ENCODE data around the gene SMTN.

SMTN gene

DNA sequence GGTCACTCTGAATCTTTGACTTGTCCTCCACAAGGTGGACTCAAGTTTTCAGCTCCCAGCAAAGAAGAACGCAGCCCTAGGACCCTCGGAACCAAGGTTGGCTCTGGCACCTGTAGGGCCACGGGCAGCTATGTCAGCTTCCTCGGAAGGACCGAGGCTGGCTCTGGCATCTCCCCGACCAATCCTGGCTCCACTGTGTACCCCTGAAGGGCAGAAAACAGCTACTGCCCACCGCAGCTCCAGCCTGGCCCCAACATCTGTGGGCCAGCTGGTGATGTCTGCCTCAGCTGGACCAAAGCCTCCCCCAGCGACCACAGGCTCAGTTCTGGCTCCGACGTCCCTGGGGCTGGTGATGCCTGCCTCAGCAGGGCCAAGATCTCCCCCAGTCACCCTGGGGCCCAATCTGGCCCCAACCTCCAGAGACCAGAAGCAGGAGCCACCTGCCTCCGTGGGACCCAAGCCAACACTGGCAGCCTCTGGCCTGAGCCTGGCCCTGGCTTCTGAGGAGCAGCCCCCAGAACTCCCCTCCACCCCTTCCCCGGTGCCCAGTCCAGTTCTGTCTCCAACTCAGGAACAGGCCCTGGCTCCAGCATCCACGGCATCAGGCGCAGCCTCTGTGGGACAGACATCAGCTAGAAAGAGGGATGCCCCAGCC lies 43.8 kb downstream of the SMTN start:
- no peak for DNase-seq (ENCODE audit: low read depth in 1 of 2, low spot score in 1 of 2)
- no peak overlapping the region for H3K27ac ChIP-seq (replicated peaks)
- TF ChIP-seq POLR2AphosphoS5 (IDR thresholded peaks at IDR 0.05; ENCODE audit: low read depth) (no peak), GABPA (IDR thresholded peaks at IDR 0.05; ENCODE audit: low read depth) (no peak), SPI1 (IDR thresholded peaks at IDR 0.05; ENCODE audit: borderline replicate concordance, low read depth) (no peak)
- TF ChIP-seq, protein P1, sequence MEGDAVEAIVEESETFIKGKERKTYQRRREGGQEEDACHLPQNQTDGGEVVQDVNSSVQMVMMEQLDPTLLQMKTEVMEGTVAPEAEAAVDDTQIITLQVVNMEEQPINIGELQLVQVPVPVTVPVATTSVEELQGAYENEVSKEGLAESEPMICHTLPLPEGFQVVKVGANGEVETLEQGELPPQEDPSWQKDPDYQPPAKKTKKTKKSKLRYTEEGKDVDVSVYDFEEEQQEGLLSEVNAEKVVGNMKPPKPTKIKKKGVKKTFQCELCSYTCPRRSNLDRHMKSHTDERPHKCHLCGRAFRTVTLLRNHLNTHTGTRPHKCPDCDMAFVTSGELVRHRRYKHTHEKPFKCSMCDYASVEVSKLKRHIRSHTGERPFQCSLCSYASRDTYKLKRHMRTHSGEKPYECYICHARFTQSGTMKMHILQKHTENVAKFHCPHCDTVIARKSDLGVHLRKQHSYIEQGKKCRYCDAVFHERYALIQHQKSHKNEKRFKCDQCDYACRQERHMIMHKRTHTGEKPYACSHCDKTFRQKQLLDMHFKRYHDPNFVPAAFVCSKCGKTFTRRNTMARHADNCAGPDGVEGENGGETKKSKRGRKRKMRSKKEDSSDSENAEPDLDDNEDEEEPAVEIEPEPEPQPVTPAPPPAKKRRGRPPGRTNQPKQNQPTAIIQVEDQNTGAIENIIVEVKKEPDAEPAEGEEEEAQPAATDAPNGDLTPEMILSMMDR (IDR thresholded peaks at IDR 0.05; ENCODE audit: insufficient read depth, low read length) = no peak
- TF ChIP-seq, protein P2, sequence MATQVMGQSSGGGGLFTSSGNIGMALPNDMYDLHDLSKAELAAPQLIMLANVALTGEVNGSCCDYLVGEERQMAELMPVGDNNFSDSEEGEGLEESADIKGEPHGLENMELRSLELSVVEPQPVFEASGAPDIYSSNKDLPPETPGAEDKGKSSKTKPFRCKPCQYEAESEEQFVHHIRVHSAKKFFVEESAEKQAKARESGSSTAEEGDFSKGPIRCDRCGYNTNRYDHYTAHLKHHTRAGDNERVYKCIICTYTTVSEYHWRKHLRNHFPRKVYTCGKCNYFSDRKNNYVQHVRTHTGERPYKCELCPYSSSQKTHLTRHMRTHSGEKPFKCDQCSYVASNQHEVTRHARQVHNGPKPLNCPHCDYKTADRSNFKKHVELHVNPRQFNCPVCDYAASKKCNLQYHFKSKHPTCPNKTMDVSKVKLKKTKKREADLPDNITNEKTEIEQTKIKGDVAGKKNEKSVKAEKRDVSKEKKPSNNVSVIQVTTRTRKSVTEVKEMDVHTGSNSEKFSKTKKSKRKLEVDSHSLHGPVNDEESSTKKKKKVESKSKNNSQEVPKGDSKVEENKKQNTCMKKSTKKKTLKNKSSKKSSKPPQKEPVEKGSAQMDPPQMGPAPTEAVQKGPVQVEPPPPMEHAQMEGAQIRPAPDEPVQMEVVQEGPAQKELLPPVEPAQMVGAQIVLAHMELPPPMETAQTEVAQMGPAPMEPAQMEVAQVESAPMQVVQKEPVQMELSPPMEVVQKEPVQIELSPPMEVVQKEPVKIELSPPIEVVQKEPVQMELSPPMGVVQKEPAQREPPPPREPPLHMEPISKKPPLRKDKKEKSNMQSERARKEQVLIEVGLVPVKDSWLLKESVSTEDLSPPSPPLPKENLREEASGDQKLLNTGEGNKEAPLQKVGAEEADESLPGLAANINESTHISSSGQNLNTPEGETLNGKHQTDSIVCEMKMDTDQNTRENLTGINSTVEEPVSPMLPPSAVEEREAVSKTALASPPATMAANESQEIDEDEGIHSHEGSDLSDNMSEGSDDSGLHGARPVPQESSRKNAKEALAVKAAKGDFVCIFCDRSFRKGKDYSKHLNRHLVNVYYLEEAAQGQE (IDR thresholded peaks at IDR 0.05; ENCODE audit: insufficient replicate concordance, low read depth) = no peak
- H3K4me3 ChIP-seq (replicated peaks; ENCODE audit: insufficient read depth, low read length) = no peak overlapping the region
- no peaks in the 10 kb centered on the region for H3K27me3 ChIP-seq (ENCODE audit: insufficient read depth, poor library complexity, severe bottlenecking)

DNA sequence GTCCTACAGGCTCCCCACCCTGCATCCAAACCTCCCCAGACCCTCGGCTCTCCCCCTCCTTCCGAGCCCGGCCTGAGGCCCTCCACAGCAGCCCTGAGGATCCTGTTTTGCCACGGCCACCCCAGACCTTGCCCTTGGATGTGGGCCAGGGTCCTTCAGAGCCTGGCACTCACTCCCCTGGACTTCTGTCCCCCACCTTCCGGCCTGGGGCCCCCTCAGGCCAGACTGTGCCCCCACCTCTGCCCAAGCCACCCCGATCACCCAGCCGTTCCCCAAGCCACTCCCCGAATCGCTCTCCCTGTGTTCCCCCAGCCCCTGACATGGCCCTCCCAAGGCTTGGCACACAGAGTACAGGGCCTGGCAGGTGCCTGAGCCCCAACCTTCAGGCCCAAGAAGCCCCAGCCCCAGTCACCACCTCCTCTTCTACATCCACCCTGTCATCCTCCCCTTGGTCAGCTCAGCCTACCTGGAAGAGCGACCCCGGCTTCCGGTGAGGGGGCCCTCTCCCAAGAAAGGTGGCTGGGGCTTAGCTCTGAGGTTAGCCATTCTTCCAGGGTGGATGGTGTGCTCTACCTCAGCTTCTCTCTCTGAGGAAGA lies 44.5 kb downstream of the SMTN start:
- Histone ChIP-seq H3K27ac (replicated peaks) (no peak overlapping the region), H3K4me3 (replicated peaks; ENCODE audit: insufficient read depth, low read length) (no peak overlapping the region), H3K27me3 (ENCODE audit: insufficient read depth, poor library complexity, severe bottlenecking) (no peaks in the 10 kb centered on the region)
- TF ChIP-seq, protein P2 (IDR thresholded peaks at IDR 0.05; ENCODE audit: insufficient replicate concordance, low read depth) = no peak
- no peak for DNase-seq (ENCODE audit: low read depth in 1 of 2, low spot score in 1 of 2)

DNA sequence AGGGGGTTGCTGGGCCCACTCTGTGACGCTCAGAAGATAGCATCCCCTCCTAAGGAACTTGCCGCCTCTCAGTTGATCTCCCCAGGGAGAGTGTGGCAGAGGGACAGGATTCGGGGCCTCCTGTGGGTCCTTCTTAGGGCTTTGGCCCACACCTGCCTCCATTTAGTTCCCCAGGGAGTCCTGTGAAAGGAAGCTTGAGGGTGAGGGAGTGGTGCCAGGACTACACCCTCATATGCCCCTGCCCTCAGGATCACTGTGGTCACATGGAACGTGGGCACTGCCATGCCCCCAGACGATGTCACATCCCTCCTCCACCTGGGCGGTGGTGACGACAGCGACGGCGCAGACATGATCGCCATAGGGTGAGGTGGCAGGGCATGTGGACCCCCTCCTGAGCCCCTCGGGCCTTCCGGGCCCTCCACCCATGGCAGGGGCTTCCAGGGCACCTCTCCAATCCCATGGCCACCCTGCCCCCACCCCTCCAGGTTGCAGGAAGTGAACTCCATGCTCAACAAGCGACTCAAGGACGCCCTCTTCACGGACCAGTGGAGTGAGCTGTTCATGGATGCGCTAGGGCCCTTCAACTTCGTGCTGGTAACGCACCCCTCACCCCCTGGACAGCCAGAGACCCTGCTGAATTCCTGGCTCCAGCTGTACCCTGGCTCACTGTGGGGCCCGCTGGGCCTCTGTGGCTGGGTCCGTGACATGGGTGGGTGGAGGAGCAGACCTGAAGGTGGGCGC lies 45.2 kb downstream of the SMTN start:
- no peak overlapping the region for H3K4me3 ChIP-seq (replicated peaks; ENCODE audit: insufficient read depth, low read length)
- DNase-seq (ENCODE audit: low read depth in 1 of 2, low spot score in 1 of 2) = no peak
- TF ChIP-seq GABPA (IDR thresholded peaks at IDR 0.05; ENCODE audit: low read depth) = no peak
- TF ChIP-seq POLR2AphosphoS5 (IDR thresholded peaks at IDR 0.05; ENCODE audit: low read depth) = no peak
- no peak for TF ChIP-seq SPI1 (IDR thresholded peaks at IDR 0.05; ENCODE audit: borderline replicate concordance, low read depth)
- TF ChIP-seq, protein P1 (IDR thresholded peaks at IDR 0.05; ENCODE audit: insufficient read depth, low read length) = no peak
- TF ChIP-seq, protein P2 (IDR thresholded peaks at IDR 0.05; ENCODE audit: insufficient replicate concordance, low read depth) = no peak

More for the DNA sequence above, 45.2 kb downstream of the SMTN start:
- Histone ChIP-seq H3K27me3 (ENCODE audit: insufficient read depth, poor library complexity, severe bottlenecking) (no peaks in the 10 kb centered on the region), H3K27ac (replicated peaks) (no peak overlapping the region)

All from HL-60 (cell line).